Activated T-cell treated with anti-CD3 and anti-CD28 coated beads for 48 hours (primary cell): ENCODE results near the gene OVCA2.

Experiments used
- DNase-seq: peaks from one replicate; pipeline ENCODE4 v3.0.0-alpha.2; 2020; ENCODE audit warnings: low read depth

The OVCA2 gene

DNA sequence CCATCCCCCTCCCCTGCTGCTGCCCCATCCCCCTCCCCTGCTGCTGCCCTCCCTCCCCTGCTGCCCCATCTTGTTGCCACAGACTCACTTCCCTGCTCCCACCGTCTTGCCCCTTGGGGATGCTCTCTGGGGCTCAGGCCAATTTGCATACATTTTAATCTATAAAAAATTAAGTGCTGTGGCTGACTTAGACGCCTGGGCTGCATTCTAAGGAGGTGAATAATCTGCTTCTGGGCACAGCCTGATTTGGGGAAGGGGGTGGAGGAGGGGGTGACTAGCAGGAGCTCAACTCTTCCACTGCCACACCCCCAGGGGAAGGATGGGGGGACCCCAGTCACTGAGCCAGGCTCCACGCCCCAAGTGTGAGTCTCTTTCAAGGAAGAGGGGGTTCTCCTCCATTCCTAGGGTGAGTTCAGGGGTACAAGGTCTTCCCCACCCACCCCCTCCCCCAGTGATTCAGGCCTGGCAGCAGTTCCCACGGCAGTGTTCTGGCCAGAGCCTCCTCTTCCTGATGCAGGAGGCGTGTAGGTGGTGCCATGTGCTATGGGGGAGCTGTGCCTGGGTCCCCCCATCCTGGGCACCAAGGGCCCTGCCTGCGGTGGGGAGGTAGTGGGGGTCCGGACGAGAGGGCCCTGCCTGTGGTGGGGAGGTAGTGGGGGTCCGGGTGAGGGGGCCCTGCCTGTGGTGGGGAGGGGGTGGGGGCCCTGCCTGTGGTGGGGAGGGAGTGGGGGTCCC is 6.8 kb upstream of the OVCA2 start:
- no peak for DNase-seq

DNA sequence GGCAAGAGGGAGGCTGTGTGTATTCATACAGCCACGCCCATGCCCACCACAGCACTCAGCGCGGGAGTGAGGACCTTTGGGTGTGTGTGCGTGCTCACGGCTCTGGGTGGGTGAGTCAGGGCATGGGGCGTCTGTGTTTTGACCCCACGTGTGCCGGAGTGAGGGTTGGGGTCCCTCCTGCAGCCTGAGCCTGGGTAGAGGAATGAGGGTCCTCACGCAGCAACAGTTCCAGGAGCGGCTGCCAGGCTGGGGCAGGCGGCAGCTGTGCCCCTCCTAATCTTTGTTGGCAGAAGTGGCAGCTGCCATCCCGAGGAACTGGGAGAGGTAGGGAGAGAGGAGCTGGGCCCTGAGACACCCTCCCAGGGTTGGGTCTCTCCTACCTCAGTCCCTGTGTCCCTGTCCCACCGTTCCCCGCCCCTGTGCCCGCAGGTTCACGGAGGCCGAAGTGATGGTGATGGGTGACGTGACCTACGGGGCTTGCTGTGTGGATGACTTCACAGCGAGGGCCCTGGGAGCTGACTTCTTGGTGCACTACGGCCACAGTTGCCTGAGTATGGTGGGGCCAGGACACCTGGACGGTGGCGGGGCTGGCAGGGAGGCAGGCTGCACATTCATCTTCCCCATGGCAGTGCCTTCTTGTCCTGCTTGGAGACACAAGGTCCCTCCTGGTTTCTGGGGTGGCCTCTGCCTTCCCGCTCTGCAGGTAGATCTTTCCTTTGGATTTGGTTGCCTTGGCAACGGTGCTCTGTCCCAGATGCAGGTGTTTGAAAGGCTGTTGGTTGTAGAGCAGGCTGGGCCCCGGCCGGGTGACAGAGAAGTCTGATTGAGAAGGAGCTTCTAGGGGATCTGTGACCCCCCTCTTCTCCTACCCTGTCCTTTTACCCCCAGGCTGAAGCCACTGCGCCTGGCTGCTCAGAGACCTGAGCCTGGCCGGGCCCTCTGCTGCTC is 6.0 kb upstream of the OVCA2 start:
- DNase-seq: no peak

DNA sequence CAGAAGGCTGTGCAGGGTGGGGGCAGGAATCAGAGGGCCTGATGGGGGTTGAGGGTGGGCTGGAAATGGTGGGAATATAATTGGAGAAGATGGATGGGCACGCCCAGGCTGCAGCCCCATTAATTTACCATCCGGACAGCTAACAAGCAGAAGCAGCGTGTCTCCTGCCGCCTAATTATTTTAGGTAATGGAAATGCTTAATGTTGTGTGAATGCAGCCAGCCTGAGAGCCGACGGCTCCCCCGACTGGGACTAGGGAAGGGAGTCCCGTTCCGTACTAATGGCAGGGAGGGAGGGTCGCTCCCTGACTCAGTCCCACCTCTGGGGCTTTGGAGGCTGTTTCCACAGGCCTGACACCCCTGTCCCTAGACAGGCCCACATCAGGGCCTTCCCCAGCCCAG is 4.7 kb upstream of the OVCA2 start:
- DNase-seq: no peak

DNA sequence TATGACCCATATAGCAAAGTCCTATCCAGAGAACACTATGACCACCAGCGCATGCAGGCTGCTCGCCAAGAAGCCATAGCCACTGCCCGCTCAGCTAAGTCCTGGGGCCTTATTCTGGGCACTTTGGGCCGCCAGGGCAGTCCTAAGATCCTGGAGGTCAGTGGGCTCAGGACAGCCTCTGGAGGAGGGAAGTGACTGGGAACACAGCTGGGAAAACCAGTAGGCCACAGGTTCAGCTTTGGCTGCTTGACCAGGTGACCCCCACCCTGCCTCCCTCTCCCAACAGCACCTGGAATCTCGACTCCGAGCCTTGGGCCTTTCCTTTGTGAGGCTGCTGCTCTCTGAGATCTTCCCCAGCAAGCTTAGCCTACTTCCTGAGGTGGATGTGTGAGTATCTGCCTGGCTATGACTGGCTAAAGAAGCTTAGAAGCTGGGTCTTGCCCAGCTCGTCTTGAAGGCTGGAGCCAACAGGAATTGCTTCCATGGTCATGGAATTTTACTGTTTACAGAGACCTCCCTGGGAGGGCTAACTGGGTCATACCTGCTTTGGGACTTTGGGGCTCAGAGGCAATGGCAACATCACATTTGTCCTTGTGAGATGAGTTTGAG is 1.5 kb upstream of the OVCA2 start:
- DNase-seq: no peak

DNA sequence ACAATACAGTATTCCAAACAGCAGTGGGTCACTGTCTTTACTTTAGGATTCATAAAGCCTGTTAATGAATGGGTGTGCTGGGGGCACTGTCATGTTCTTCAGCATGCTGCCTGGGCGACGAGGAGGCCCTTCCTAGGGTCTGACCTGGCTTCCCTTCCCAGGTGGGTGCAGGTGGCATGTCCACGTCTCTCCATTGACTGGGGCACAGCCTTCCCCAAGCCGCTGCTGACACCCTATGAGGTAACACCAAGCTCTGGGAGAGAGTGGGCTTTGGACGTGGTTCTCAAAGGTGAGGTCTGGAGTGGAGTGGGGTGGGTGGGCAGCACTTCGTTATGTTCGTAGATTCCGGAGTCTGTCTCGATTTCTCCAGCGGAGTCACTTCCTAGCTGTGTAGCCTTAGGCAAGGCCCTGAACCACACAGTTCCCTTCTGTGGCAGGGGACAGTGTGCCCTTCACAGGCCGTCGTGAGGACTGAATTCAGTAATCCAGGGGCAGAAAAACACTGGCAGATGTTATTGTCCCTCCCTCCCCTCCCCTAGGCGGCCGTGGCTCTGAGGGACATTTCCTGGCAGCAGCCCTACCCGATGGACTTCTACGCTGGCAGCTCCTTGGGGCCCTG is 771 bp upstream of the OVCA2 start:
- DNase-seq: no peak

DNA sequence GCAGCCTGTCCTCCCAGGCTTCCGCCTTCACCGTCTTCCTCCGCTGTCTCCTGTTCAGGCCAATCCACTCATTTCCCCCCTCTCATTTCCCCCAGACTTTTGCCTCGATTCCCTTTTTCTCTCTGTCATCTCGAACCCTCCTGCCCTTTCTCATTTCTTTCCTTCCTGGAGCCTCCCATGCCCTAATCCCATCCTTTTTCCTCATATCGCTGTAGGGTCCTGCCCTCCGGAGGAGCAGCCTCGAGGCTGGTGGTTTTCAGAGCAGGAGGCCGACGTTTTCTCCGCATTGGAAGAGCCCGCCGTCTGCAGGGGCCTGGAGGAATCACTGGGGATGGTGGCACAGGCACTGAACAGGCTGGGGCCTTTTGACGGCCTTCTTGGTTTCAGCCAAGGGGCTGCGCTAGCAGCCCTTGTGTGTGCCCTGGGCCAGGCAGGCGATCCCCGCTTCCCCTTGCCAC is 597 bp downstream of the OVCA2 start:
- DNase-seq: no peak

DNA sequence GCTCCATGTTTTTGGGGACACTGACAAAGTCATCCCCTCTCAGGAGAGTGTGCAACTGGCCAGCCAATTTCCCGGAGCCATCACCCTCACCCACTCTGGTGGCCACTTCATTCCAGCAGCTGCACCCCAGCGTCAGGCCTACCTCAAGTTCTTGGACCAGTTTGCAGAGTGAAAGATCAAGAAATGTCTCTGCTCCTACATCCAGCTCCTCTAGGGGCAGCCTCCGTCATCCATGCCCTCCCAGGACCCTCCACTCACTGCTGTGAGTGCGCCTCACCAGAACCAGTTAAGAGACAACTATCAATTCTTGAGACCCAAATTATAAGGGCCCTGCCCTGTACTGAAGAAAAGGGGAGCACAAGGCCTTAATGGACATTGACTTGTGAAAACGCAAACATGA is 1.1 kb downstream of the OVCA2 start:
- no peak for DNase-seq

DNA sequence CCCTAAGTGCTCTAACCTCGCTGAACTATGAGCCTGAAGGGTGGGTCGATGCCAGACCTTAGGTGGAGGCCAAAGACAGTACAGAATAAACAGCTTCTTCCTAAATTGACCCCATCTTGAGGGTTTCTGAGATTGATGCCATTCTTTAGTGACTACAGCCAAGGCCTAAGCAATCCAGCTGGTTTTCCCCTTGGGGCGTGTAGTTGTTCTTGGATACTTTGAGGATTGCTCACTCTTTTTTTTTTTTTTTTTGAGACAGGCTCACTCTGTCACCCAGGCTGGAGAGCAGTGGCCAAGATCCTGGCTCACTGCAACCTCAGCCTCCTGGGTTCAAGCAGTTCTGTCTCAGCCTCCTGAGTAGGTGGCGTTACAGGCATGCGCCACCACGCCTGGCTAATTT is 2.0 kb downstream of the OVCA2 start:
- DNase-seq: no peak

DNA sequence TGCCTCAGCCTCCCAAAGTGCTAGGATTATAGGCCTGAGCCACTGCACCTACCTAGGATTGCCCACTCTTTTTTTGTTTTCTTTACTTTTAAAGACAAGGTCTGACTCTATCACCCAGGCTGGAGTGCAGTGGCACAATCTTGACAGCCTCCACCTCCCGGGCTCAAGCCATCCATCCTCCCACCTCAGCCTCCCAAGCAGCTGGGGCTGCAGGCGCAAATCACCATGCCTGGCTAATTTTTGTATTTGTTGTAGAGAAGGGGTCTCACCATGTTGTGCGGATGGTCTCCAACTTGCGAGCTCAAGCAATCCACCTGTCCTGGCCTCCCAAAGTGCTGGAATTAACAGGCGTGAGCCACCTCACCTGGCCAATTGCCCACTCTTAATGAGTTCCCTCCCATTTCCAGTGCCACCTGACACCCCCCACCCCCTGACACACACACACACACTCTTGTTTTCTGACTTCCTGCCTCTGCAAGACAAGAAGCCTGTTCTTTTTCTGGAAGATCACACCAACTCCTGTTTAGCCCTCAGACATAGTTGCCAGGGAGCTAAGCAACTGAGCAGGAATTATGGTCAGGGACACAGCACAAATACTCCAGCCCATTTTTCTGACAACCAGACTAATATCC is 2.6 kb downstream of the OVCA2 start:
- DNase-seq: no peak

DNA sequence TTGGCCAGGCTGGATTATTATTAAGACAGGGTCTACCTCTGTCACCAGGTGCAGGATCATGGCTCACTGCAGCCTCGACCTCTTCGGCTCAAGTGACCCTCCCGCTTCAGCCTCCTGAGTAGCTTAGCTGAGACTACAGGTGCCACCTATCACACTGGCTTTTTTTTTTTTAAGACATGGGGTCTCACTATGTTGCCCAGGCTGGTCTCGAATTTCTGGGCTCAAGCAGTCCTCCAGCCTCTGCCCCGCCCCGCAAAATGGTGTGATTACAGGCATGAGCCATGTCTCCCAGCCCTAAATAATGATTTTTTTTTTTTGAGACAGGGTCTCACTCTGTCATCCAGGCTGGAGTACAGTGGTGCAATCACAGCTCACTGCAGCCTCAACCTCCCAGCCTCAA is 5.8 kb downstream of the OVCA2 start:
- DNase-seq: no peak

DNA sequence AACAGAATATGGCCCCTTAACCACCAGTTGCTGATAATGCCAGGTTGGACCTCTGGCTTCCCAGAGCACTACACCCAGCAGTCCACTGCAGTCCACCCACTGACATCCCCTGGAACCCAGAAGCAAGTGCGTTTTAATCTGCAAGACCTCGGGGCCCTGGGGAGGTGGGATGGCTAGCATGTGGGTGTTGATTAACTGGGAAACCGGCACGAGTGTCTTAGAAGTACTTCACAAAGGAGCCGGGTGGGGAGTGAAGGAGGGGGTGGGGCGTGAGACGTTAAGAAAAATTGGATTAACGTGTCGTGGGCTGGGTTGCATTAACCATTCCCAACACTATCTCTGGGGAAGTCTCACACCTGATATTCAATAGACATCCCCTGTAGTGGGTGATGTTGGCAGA is 7.0 kb downstream of the OVCA2 start:
- no peak for DNase-seq

DNA sequence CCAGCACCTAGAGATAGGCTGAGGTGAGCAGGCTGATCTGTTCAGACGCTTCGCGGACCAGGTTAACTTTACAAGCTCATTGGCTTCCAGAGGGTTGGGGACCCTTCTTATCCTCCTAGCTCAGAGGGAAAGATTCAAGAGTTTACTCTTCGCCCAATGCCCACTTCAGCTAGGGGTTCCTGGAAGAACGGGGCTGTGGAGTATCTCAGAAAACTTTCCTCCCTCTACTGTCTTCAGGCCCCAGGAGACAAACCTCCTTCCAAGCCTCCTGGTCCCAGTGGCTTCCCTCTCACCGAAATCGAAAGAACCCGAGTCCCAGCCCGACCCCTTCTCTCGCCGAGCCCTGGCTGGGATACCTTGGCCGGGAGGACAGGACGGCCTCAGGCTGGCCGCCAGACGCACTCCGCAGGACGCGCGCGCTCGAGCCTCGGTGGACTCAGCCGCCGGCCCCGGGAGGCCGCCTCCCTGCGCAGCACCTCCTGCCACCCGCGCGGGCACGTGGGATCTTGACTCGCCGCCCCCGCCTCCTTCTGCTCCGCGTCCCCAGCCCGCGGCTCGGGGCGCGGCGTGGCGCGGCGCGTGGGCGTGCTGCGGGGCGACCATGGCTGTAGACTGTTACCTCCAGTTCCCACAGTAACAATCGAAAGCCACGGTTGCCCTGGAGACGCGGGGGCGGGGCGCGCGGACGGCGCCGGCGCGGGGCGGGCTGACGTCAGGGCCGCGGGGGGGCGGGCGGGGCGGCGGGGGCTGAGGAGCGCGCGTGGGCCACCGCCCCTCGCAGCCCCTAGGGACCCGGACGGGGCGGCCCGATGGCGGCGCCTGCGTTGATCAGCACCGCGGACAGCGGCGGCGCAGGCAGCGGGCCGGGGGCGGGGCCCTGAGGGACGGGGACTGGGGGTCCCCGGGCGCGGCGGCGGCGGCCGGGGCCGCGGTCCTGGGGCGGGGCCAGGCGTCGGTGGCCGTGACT is 7.8 kb downstream of the OVCA2 start:
- DNase-seq: peak; percentile 82

DNA sequence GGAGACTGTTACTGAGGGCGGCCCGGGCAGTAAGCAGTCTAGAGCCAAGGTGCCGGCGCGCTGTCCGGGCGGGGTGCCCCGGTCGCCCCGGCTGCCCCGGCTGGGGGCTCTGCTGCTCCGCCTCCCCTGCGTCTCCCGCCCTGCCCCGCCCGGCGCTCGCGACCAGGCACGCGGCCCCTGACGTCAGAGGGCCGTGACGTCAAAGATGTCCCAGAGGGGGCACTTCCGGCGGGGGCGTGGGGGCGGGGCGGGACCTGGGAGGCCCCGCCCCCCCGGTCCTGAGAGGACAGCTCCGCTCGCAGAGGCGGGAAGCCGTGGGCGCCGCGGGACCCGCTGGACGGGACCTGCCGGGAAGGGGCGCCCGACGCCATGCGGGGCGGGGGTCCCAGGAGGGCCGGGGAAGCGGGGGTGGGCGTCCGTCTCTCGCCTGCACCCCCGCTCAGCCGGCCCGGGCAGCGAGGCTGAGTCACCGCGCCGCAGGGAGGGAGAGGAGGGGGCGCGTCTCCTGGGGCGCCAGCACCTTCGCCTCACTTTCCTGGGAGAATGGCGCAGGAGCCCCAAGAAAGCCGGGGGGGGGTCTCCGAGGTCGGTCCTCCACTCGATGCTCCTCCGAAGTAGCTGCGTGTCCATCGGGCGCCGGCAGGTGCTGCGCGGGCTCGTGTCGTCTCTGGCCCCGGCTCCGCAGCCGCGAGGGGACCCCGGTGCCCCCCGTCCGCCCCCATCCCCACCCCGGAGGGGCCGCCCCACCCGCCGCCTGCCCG is 8.7 kb downstream of the OVCA2 start:
- peak; percentile 71 for DNase-seq

DNA sequence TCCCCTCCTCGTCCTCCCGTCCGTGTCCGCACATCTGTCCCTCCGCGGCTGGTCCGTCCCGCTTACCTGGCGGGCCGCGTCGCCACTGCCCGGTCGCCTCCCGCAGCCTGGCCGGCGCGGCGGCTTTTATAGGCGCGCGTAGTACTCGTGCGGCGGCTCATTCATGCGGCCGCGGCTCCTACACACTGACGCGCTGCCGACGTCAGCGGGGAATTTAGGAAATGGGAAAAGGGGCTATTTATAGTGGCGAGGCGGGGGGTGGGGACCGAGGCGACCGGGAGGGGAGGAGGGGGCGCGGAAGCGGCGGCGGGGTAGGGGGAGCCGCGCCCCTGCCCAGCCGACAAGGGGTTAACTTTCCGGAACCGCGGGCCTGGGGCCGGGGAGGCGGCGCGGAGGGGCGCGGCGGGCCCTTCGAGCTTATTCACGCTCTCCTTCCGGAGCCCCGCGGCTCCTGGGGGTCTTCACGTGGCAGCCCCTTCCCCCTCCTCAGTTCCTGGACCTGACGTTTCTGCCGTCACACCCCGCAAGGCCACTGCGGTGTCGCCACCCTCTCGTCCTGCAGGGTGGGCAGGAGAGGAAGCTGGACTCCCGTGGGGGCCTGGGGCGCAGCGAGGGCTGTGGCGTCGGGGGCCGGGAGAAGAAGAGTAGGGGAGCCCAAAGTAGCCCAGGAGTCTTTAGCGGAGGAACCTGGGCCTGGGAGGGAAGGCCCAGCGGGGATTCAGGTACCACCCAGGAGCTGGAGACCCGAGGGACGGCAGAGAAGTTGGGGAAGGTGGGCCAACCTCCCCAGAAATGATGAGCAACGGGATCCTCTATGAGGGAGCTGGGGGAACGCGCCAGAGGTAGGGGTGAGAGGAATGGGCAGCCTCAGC is 9.5 kb downstream of the OVCA2 start:
- DNase-seq: no peak

DNA sequence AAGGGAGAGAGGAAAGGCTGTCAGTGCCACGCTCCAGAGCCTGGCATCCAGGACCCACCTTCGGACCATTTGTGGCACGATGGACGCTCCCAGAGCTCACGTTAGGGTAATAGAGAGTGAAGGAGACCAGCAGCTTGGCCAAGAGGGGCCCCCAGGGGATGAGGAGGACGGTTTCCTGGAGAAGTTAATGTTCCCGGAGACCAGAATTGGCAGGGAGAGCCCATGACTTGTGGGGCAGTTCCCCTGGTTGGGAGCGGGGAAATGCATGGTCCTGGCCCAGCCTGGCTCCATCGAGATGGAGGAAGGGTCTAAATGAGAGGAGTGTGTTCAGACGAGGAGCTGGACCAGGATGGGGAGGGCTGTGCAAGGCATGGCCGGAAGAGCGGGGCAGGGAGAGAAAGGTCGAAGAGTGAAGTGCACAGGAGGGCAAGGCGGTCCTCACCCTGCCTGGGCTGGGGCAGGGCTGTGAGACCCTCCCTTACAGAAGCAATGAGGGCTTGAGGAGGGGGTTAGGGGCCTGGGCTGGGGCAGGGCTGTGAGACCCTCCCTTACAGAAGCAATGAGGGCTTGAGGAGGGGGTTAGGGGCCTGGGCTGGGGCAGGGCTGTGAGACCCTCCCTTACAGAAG is 10.2 kb downstream of the OVCA2 start:
- DNase-seq: no peak

DNA sequence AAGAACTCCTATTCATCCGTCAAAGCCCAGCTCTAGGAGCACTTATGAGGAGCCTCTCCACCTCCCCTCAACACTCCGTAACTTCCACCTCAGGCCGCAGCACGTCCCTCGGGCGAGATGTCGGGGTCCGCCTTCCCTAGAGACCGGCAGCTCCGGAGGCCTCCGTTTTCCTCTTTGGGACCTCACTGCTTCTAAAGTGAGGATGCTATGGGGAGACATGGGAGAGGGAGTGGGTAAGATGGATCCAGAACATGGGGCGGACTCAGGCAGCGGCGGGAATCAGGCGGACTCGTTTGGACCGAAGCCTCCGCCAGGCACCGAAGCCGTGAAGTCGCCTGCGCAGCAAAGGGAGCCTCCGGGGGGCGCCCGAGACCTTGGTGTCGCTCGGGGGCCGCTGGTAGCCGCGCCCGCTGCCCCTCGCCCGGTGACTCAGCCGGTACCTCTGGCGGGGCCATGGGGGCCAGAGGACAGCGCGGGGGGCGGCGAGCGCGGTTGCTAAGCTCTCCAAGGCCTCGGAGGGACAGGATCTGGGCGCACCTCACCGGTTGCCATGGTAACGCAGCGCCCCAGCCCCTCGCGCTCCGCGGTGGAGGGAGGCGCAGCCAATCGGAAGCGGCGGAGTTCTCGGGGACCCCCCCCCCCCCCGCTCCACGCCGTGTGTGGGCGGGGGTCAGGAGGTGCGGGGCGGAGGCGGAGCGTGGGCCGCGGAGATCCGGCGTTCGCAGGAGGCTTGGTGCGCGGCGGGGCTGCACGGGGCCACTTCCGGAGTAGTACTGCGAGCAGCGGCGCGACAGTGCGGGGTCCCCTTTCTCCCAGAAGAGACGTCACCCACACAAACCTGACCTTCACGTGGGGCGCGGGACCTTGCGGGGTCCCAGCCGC is 11.8 kb downstream of the OVCA2 start:
- DNase-seq: peak; percentile 80

DNA sequence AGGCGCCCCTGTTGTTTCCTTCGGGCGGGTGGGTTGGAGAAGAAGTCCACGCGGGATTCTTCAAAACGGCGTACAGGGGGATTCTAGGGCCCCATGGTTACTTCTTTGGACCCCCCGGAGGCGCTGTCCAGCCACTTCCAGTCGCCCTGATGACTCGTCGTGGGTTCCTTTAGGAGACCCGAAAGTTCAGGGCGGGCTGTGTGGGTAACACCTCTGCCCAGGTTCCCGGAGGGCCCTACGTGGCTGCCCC is 12.4 kb downstream of the OVCA2 start:
- no peak for DNase-seq
